OCI-LY7 (cell line): ENCODE measurements around the gene KSR1. TPM values are rescaled to one million over a fixed set of nuclear protein-coding genes. Genes with fewer than 3 reads are reported as not detected.
"Not testable (repeated sequence)": the region's sequence is repeated elsewhere in the genome, so short reads cannot be mapped to it uniquely, and the experiment has no call there.

Experiments used
- BruUV-seq: library from RNA; stranded (reverse); fragments of 400-500 nt; replicated peaks from 2 replicates; lab custom pipeline; 2021; lab: Mats Ljungman, UMichigan
- CTCF ChIA-PET: fragments of 300-600 bp; sonication (Branson Sonifier 250); formaldehyde crosslinking; loops from one replicate; lab custom pipeline; 2022; ENCODE audit warnings: antibody characterized with exemption; ENCODE audit not compliant: unreplicated experiment; lab: Charles Lee
- POLR2A ChIA-PET: fragments of 300-600 bp; sonication (Branson Sonifier 250); formaldehyde crosslinking; loops from one replicate; lab custom pipeline; 2022; ENCODE audit warnings: antibody characterized with exemption; lab: Charles Lee
- DNase-seq: peaks from one replicate; pipeline ENCODE4 v3.0.0-alpha.2; 2015; ENCODE audit warnings: low spot score
- H2AFZ ChIP-seq: fragments of 200-600 bp; sonication (generic), shearing (Covaris generic); 2 replicates; pipeline ENCODE4 v1.6.1; 2014; ENCODE audit warnings: mild to moderate bottlenecking, antibody characterized with exemption, low read length, moderate library complexity
- H3K27ac ChIP-seq: fragments of 200-600 bp; sonication (generic); 2 replicates; pipeline ENCODE4 v1.5.1; 2014; ENCODE audit warnings: mixed run types, low read depth, mild to moderate bottlenecking, moderate library complexity, low read length, inconsistent platforms; ENCODE audit not compliant: poor library complexity, severe bottlenecking
- H3K36me3 ChIP-seq: fragments of 200-600 bp; sonication (generic); 2 replicates; pipeline ENCODE4 v1.6.1; 2014; ENCODE audit warnings: mild to moderate bottlenecking, antibody characterized with exemption, low read length, moderate library complexity, mixed read lengths; ENCODE audit not compliant: insufficient read depth
- H3K4me1 ChIP-seq: fragments of 200-600 bp; sonication (generic); 2 replicates; pipeline ENCODE4 v1.5.1; 2014; ENCODE audit warnings: mild to moderate bottlenecking, low read length; ENCODE audit not compliant: insufficient read depth, poor library complexity, severe bottlenecking
- H3K4me2 ChIP-seq: fragments of 200-600 bp; sonication (generic); 2 replicates; pipeline ENCODE4 v1.6.1; 2014; ENCODE audit warnings: mild to moderate bottlenecking, low read length
- H3K4me3 ChIP-seq: fragments of 200-600 bp; sonication (generic); 2 replicates; pipeline ENCODE4 v1.5.1; 2014; ENCODE audit warnings: mild to moderate bottlenecking, low read depth, low read length; ENCODE audit not compliant: poor library complexity, severe bottlenecking
- H3K79me2 ChIP-seq: fragments of 200-600 bp; sonication (generic); 2 replicates; pipeline ENCODE4 v1.6.1; 2016; ENCODE audit warnings: low read depth, mild to moderate bottlenecking, low read length, moderate library complexity, mixed read lengths; ENCODE audit not compliant: insufficient read depth
- H3K9me2 ChIP-seq: fragments of 200-600 bp; sonication (generic); 2 replicates; pipeline ENCODE4 v1.6.1; 2016; ENCODE audit warnings: mild to moderate bottlenecking, low read length, mixed read lengths; ENCODE audit not compliant: insufficient read depth
- H3K9me3 ChIP-seq: fragments of 200-600 bp; sonication (generic); 2 replicates; pipeline ENCODE4 v1.6.1; 2014; ENCODE audit warnings: mild to moderate bottlenecking, mixed run types, low read length, mixed read lengths
- H4K20me1 ChIP-seq: fragments of 200-600 bp; sonication (generic); 2 replicates; pipeline ENCODE4 v1.6.1; 2014; ENCODE audit warnings: mild to moderate bottlenecking, antibody characterized with exemption, low read length, moderate library complexity, mixed read lengths; ENCODE audit not compliant: insufficient read depth
- EZH2phosphoT487 ChIP-seq: fragments of 200-600 bp; sonication (generic); IDR thresholded peaks from 2 replicates; pipeline ENCODE4 v1.6.1; 2018; ENCODE audit warnings: low read depth, borderline replicate concordance, mild to moderate bottlenecking, mixed run types, antibody characterized with exemption, low read length, moderate library complexity, mixed read lengths
- intact Hi-C: fragments of 100-400 bp; cut with micrococcal nuclease; formaldehyde crosslinking; loops from one replicate; pipeline ENCODE4 v1.10.0; 2022; ENCODE audit not compliant: unreplicated experiment
- total RNA-seq, 2 experiments: library from RNA; depleted of rRNA in 1 of 2; stranded (reverse); fragments of >200 nt in 1 of 2; shearing (Covaris generic) in 1 of 2; gene quantifications; 2 replicates each; pipeline ENCODE4 v1.2.3, GENCODE V29; 2014 to 2022
- TF ChIP-seq, protein P1 (sequence below): fragments of 200-600 bp; sonication (generic); conservative IDR thresholded peaks from 2 replicates; pipeline ENCODE4 v1.5.1; 2014; ENCODE audit warnings: mild to moderate bottlenecking, antibody characterized with exemption, low read length, moderate library complexity, mixed read lengths

The KSR1 gene
- total RNA-seq, 2 experiments from 2014 or later = 2.2 to 4.1 TPM

DNA sequence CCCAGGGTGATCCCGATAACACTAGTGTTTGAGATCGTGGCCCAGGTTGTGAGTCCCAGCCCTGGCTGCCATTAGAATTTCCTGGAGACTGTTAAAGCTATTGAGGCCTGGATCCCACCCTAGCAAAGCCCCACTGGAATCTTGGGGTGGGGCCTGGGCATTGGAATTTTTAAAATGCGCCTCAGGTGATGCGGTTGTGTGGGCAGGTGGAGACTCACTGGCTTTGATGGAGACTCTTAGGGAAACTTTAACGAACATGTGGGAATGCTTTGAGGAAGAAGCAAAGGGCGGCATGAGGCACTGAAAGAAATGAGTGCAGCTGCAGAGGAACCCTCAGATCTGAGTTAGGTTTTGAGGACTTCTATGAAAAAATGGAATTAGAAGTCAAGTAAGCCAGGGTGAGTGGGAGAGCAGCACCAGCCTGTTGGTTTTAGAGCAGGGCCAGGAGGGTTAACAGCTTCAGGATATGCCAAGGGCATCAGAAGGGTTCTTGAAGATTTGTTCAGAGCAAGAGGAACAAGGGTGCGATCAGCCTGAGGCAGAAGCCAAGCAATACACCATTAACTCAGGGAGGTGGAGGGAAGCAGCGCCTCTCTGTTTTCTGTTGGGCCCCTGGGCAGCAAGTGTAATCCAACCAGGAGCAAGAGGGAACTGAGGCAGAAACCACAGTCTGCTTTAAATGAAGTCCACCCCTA lies 42.5 kb downstream of the KSR1 start:
- H3K9me3 ChIP-seq = peaks cover 11% of the 10 kb centered on the region; the same call in 1 of the 2 replicates
- H2AFZ ChIP-seq = no peak overlapping the region
- H4K20me1 ChIP-seq = no peaks in the 10 kb centered on the region
- ChIA-PET CTCF (no interaction called here), POLR2A (no interaction called here)
- H3K79me2 ChIP-seq = no peaks in the 10 kb centered on the region
- BruUV-seq = no TSS peak
- H3K4me3 ChIP-seq = no peak overlapping the region
- no peaks in the 10 kb centered on the region for H3K9me2 ChIP-seq
- no peak overlapping the region for H3K4me2 ChIP-seq
- no peaks in the 10 kb centered on the region for H3K36me3 ChIP-seq
- DNase-seq = no peak
- no peak for TF ChIP-seq EZH2phosphoT487
- TF ChIP-seq, protein P1, sequence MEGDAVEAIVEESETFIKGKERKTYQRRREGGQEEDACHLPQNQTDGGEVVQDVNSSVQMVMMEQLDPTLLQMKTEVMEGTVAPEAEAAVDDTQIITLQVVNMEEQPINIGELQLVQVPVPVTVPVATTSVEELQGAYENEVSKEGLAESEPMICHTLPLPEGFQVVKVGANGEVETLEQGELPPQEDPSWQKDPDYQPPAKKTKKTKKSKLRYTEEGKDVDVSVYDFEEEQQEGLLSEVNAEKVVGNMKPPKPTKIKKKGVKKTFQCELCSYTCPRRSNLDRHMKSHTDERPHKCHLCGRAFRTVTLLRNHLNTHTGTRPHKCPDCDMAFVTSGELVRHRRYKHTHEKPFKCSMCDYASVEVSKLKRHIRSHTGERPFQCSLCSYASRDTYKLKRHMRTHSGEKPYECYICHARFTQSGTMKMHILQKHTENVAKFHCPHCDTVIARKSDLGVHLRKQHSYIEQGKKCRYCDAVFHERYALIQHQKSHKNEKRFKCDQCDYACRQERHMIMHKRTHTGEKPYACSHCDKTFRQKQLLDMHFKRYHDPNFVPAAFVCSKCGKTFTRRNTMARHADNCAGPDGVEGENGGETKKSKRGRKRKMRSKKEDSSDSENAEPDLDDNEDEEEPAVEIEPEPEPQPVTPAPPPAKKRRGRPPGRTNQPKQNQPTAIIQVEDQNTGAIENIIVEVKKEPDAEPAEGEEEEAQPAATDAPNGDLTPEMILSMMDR = no peak
- intact Hi-C loops = no loop called here
- no peak overlapping the region for H3K27ac ChIP-seq
- peaks cover 20% of the 10 kb centered on the region for H3K4me1 ChIP-seq

DNA sequence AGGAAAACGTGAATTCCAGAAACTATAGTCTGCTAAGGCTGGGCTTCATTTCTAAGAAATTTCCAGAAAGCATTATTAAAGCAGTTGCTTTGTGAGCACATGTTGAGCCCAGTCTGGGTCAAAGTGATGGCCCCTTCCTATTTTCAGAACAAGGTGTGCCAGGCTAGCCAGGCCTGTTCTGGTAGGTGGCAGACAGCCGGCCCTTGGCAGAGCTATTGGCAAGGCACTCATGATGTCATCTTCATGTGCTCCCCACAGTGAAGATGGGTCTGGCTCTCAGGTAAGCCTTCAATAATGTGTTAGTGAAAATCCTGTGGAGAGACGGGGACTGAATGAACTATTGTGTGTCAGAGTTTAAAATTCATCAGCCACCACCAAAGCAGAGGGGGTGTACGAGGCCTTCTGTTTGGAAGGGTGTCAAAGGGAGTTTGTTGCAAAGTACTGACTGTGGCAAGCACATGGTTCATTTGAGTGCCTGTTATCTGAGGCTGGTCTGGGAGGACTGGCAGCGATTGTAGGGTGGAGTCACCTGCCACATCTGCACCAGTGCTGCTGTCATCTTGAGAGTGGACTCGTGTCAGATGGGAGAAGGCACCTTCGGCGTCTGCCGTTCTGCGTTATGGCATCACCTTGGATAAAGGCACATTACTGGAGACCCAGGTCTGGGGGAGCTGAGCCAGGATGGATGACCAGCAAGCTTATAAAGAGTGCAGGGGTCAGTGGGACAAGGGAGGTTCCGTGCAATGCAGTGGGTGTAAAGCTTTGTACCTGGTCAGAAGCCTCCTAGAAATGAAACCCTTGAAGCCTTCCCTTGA lies 43.4 kb downstream of the KSR1 start:
- BruUV-seq = no TSS peak
- Histone ChIP-seq H3K9me2 (no peaks in the 10 kb centered on the region), H2AFZ (no peak overlapping the region), H3K27ac (no peak overlapping the region), H3K4me1 (peaks cover 20% of the 10 kb centered on the region), H3K36me3 (no peaks in the 10 kb centered on the region), H3K79me2 (no peaks in the 10 kb centered on the region), H3K4me2 (no peak overlapping the region), H4K20me1 (no peaks in the 10 kb centered on the region), H3K4me3 (no peak overlapping the region), H3K9me3 (peaks cover 11% of the 10 kb centered on the region; the same call in 1 of the 2 replicates)
- POLR2A ChIA-PET = interaction anchor here (1.4 kb wide), 1 partner anchor 75 kb away, joined by 3 read pairs; no protein-coding TSS in a partner anchor
- intact Hi-C loops = no loop called here
- TF ChIP-seq, protein P1 = no peak
- no peak for TF ChIP-seq EZH2phosphoT487
- CTCF ChIA-PET = no interaction called here
- no peak for DNase-seq

- H2AFZ ChIP-seq, H3K79me2 ChIP-seq, intact Hi-C loops, H3K27ac ChIP-seq, BruUV-seq, CTCF ChIA-PET, H4K20me1 ChIP-seq, H3K4me3 ChIP-seq, H3K36me3 ChIP-seq, H3K9me2 ChIP-seq, H3K4me2 ChIP-seq, DNase-seq: not testable (repeated sequence)
- POLR2A ChIA-PET = interaction anchor here (0.5 to 0.7 kb wide), 4 partner anchors 17 to 164 kb away, joined by 3 to 4 read pairs (median 3); no protein-coding TSS in a partner anchor
- peaks cover 11% of the 10 kb centered on the region; the same call in 1 of the 2 replicates for H3K9me3 ChIP-seq
- peaks cover 15% of the 10 kb centered on the region for H3K4me1 ChIP-seq
Observed at GRCh38 chr17:27501338-27501737, 45.1 kb downstream of the KSR1 start.
